HepG2 (cell line): Measurements from ENCODE around the gene WDR62. TPM values are rescaled to one million over a fixed set of nuclear protein-coding genes. Genes with fewer than 3 reads are reported as not detected.

Source experiments
- ATAC-seq: fragments of 200-7000 bp; cut with Tn5 transposase; 3 replicates; pipeline ENCODE4 v1.9.1; 2020; ENCODE audit warnings: mild to moderate bottlenecking, moderate library complexity
- BruUV-seq: library from RNA; stranded (reverse); fragments of 400-500 nt; replicated peaks from 2 replicates; lab custom pipeline; 2021; lab: Mats Ljungman, UMichigan
- CTCF ChIA-PET: fragments of 300-600 bp; formaldehyde crosslinking; extraction: SDS; loops from one replicate; lab custom pipeline; 2021; ENCODE audit warnings: low total read pairs, inconsistent platforms, low intra/inter-chr PET ratio; lab: Yijun Ruan, JAX
- POLR2A ChIA-PET: fragments of 350-600 bp; sonication (Branson Sonifier 250); formaldehyde crosslinking; loops from one replicate; lab custom pipeline; 2020; ENCODE audit warnings: antibody characterized with exemption, inconsistent platforms; lab: Yijun Ruan, JAX
- DNase-seq: peaks from one replicate; pipeline ENCODE4 v3.0.0-alpha.2; 2015; ENCODE audit warnings: low spot score
- FAIRE-seq: peaks from 3 replicates; lab custom pipeline; 2011; peaks lifted over from hg19 to GRCh38; lab: Jason Lieb, UNC
- H2AFZ ChIP-seq: one replicate; pipeline ENCODE4 v1.6.1; 2011; ENCODE audit warnings: low read length, inconsistent platforms
- H3K27ac ChIP-seq: fragments of 300-600 bp; 3 replicates; pipeline ENCODE4 v1.8.0; 2011; ENCODE audit warnings: mixed run types, mild to moderate bottlenecking, mixed read lengths, low read length, inconsistent platforms; ENCODE audit not compliant: insufficient read depth; ENCODE audit errors: extremely low read length
- H3K27me3 ChIP-seq, 2 experiments: fragments of 200-600 bp in 1 of 2; 2 replicates in 1 of 2; 3 replicates in 1 of 2; pipeline versions ENCODE4 v1.6.0 to v1.8.0; 2011; ENCODE audit warnings: low read length in 2 of 2, mild to moderate bottlenecking in 2 of 2, moderate library complexity in 2 of 2, inconsistent platforms in 1 of 2; ENCODE audit not compliant: insufficient read depth in 2 of 2, control insufficient read depth in 1 of 2
- H3K36me3 ChIP-seq, 2 experiments: fragments of 200-600 bp in 1 of 2; replicated peaks in 1 of 2; 2 replicates in 1 of 2; 3 replicates in 1 of 2; pipeline versions ENCODE4 v1.5.1 to v1.8.0; 2011; ENCODE audit warnings: low read length in 2 of 2, inconsistent platforms in 1 of 2; ENCODE audit not compliant: insufficient read depth in 2 of 2, control insufficient read depth in 1 of 2
- H3K4me1 ChIP-seq: 2 replicates; pipeline ENCODE4 v1.5.1; 2012; ENCODE audit warnings: low read length, inconsistent platforms; ENCODE audit not compliant: insufficient read depth
- H3K4me2 ChIP-seq: 2 replicates; pipeline ENCODE4 v1.6.0; 2011; ENCODE audit warnings: low read depth, low read length, inconsistent platforms
- H3K4me3 ChIP-seq, 3 experiments: fragments of 200-600 bp in 1 of 3; sonication (generic), shearing (Covaris generic) in 1 of 3; replicated peaks in 1 of 3; 2 replicates each; pipeline ENCODE4 v1.5.1; 2011 to 2016; ENCODE audit warnings: low read length in 3 of 3, inconsistent platforms in 2 of 3, low read depth in 2 of 3, mild to moderate bottlenecking in 2 of 3, control low read depth in 1 of 3, mixed read lengths in 1 of 3; ENCODE audit not compliant: insufficient read depth in 1 of 3
- H3K79me2 ChIP-seq: one replicate; pipeline ENCODE4 v1.6.1; 2011; ENCODE audit warnings: low read length, inconsistent platforms; ENCODE audit not compliant: insufficient read depth
- H3K9ac ChIP-seq: 2 replicates; pipeline ENCODE4 v1.6.0; 2011; ENCODE audit warnings: mild to moderate bottlenecking, low read depth, low read length, inconsistent platforms; ENCODE audit not compliant: insufficient read depth
- H3K9me3 ChIP-seq: 2 replicates; pipeline ENCODE4 v1.5.1; 2012; ENCODE audit warnings: mild to moderate bottlenecking, low read length
- H4K20me1 ChIP-seq: 2 replicates; pipeline ENCODE4 v1.6.0; 2011; ENCODE audit warnings: inconsistent platforms, mild to moderate bottlenecking, low read length, moderate library complexity; ENCODE audit not compliant: insufficient read depth
- ARID4A ChIP-seq: sonication (generic); formaldehyde crosslinking; IDR thresholded peaks from 2 replicates; pipeline ENCODE4 v1.5.0; 2020; ENCODE audit warnings: mild to moderate bottlenecking, missing genetic modification reagents, borderline replicate concordance
- CCDC6 ChIP-seq: sonication (generic); formaldehyde crosslinking; IDR thresholded peaks from 2 replicates; pipeline ENCODE4 v1.8.1; 2022; ENCODE audit warnings: mild to moderate bottlenecking, missing genetic modification reagents, moderate library complexity
- FOXA1 ChIP-seq, 2 experiments: fragments of 450-650 bp in 1 of 2; sonication (generic) in 1 of 2; formaldehyde crosslinking in 1 of 2; IDR thresholded peaks; 2 replicates each; pipeline versions ENCODE4 v1.4.0 to v1.6.1; 2016 to 2020; ENCODE audit warnings: missing genetic modification reagents in 1 of 2
- GATA4 ChIP-seq: sonication (generic); IDR thresholded peaks from 2 replicates; pipeline ENCODE4 v1.6.1; 2016; ENCODE audit warnings: antibody characterized with exemption, low read depth, borderline replicate concordance
- KLF9 ChIP-seq: IDR thresholded peaks from 2 replicates; pipeline ENCODE4 v1.6.1; 2016; ENCODE audit warnings: low read depth
- MAFG ChIP-seq: sonication (generic); formaldehyde crosslinking; IDR thresholded peaks from 2 replicates; pipeline ENCODE4 v1.5.1; 2020; ENCODE audit warnings: mild to moderate bottlenecking, missing genetic modification reagents
- RXRA ChIP-seq: sonication (generic); formaldehyde crosslinking; IDR thresholded peaks from 2 replicates; pipeline ENCODE4 v1.5.1; 2020; ENCODE audit warnings: missing genetic modification reagents
- TEF ChIP-seq: sonication (generic); formaldehyde crosslinking; IDR thresholded peaks from 2 replicates; pipeline ENCODE4 v1.5.0; 2020; ENCODE audit warnings: missing genetic modification reagents
- TOPORS ChIP-seq: sonication (generic); formaldehyde crosslinking; IDR thresholded peaks from 2 replicates; pipeline ENCODE4 v1.8.0; 2023; ENCODE audit warnings: mild to moderate bottlenecking, missing genetic modification reagents
- ZC3H4 ChIP-seq: sonication (generic); formaldehyde crosslinking; IDR thresholded peaks from 2 replicates; pipeline ENCODE4 v1.4.0; 2020; ENCODE audit warnings: missing genetic modification reagents, borderline replicate concordance
- ZKSCAN5 ChIP-seq: sonication (generic); formaldehyde crosslinking; IDR thresholded peaks from 2 replicates; pipeline ENCODE4 v1.5.1; 2020; ENCODE audit warnings: mild to moderate bottlenecking, missing genetic modification reagents
- ZNF207 ChIP-seq: fragments of 450-650 bp; IDR thresholded peaks from 2 replicates; pipeline ENCODE4 v1.6.1; 2016; ENCODE audit warnings: antibody characterized with exemption, borderline replicate concordance
- ZNF24 ChIP-seq: fragments of 450-650 bp; IDR thresholded peaks from 2 replicates; pipeline ENCODE4 v1.6.1; 2017; ENCODE audit warnings: antibody characterized with exemption, mild to moderate bottlenecking
- ZNF317 ChIP-seq: sonication (generic); formaldehyde crosslinking; IDR thresholded peaks from 2 replicates; pipeline ENCODE4 v1.5.0; 2020; ENCODE audit warnings: mild to moderate bottlenecking, missing genetic modification reagents
- ZNF703 ChIP-seq: sonication (generic); formaldehyde crosslinking; IDR thresholded peaks from 2 replicates; pipeline ENCODE4 v1.5.1; 2020; ENCODE audit warnings: missing genetic modification reagents, mild to moderate bottlenecking, moderate library complexity, borderline replicate concordance
- WGBS: methylation state at CpG from one replicate; pipeline ENCODE4 v1.1.6; 2017; ENCODE audit warnings: low lambda C conversion rate; 5-methylcytosine and 5-hydroxymethylcytosine counted together
- in situ Hi-C: cut with HindIII; loops from 2 replicates; pipeline ENCODE4 v1.10.0; 2017; ENCODE audit warnings: low pct_unique_long_range_greater_than_20kb; ENCODE audit not compliant: extremely low pct_ligation_motif_present
- intact Hi-C: fragments of 100-400 bp; cut with micrococcal nuclease; formaldehyde crosslinking; loops from one replicate; pipeline ENCODE4 v1.10.0; 2022; ENCODE audit not compliant: unreplicated experiment
- polyA plus RNA-seq, 8 experiments: library from polyadenylated mRNA; depleted of rRNA in 3 of 8; stranded (reverse) in 7 of 8; unstranded in 1 of 8; fragments of >200 nt; fragmentation: Illumina TruSeq in 4 of 8; extraction: Trizol in 4 of 8; gene quantifications; 2 replicates each; pipeline versions ENCODE4 v1.2.1 to v1.2.3, GENCODE V29; 2011 to 2016; ENCODE audit warnings: low read depth in 4 of 8, missing spikeins in 1 of 8, mixed read lengths in 1 of 8; ENCODE audit not compliant: insufficient read depth in 1 of 8
- total RNA-seq, 5 experiments: library from RNA; depleted of rRNA; stranded (reverse); fragments of >200 nt; fragmentation: Illumina TruSeq; extraction: Trizol; gene quantifications; 2 replicates each; pipeline ENCODE4 v1.2.3, GENCODE V29; 2016; ENCODE audit warnings: low read depth in 1 of 5
- TF ChIP-seq, protein P1 (sequence below): sonication (generic); formaldehyde crosslinking; IDR thresholded peaks from 2 replicates; pipeline ENCODE4 v1.4.0; 2020; ENCODE audit warnings: missing genetic modification reagents, mild to moderate bottlenecking, borderline replicate concordance

Gene WDR62
- total and polyA plus RNA-seq, 2 of the 13 experiments (the other 11 are each of a cell fraction or from before 2014, with no cell fraction given) = 5.8 to 12.5 TPM

GRCh38 chr19:36152019-36152351 is 97.3 kb downstream of the WDR62 start (continued):
- TF ChIP-seq, protein P1, sequence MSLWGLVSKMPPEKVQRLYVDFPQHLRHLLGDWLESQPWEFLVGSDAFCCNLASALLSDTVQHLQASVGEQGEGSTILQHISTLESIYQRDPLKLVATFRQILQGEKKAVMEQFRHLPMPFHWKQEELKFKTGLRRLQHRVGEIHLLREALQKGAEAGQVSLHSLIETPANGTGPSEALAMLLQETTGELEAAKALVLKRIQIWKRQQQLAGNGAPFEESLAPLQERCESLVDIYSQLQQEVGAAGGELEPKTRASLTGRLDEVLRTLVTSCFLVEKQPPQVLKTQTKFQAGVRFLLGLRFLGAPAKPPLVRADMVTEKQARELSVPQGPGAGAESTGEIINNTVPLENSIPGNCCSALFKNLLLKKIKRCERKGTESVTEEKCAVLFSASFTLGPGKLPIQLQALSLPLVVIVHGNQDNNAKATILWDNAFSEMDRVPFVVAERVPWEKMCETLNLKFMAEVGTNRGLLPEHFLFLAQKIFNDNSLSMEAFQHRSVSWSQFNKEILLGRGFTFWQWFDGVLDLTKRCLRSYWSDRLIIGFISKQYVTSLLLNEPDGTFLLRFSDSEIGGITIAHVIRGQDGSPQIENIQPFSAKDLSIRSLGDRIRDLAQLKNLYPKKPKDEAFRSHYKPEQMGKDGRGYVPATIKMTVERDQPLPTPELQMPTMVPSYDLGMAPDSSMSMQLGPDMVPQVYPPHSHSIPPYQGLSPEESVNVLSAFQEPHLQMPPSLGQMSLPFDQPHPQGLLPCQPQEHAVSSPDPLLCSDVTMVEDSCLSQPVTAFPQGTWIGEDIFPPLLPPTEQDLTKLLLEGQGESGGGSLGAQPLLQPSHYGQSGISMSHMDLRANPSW (CRISPR knock-in tag) = no peak

DNA sequence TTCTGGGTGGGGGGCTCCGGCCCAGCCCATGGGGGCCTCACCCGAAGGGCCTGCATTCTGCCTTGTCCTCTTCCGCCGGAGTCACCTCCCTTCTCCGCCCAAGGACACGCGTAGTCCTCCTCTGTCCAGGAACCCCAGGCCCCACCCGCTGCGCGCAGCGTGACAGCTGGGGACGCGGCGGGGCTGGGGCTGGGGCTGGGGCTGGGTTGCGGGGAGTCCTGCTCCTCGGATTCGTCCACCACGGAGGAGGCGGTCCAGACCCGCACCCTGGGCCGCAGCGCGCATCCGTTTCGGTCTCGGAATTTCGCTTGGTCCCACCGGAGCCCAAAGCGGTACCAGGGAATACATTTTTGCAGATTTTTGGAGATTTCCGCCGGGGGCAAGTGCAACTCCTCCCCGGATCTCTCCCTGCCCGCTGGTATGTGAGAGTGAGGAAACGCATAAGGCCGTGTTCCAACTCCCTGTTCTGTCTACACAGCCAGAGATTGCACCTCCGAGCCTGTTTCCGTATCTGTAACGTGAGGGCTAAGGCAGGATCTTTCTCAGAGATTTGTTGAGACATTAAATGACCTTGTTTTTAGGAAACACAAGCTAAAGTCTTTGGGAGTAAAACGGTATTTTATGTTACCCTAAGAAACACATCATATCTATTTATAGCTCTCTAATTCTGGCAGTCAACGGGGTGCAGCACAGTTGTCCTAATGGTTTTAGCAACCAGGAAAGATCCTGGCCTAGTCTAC is 97.8 kb downstream of the WDR62 start, which contains the start of gene COX7A1:
TSS of gene COX7A1 (minus strand) at position 96 of the 740 bp plus-strand sequence. CDS start at position 56, 40 bp downstream.
- Histone ChIP-seq H3K79me2 (no peaks in the 10 kb centered on the region), H2AFZ (no peak within 1 kb of the TSS), H3K27me3 (no peaks in the 10 kb centered on the region), H3K4me2 (no peak within 1 kb of the TSS), H3K9me3 (no peaks in the 10 kb centered on the region), H3K4me3 (no peak within 1 kb of the TSS), H3K27ac (no peak within 1 kb of the TSS), H3K9ac (no peak within 1 kb of the TSS), H4K20me1 (no peaks in the 10 kb centered on the region), H3K4me1 (no peaks in the 10 kb centered on the region), H3K36me3 (peaks cover 12 to 29% of the 10 kb centered on the region in 2 experiments; a peak in 4 of 5 replicates)
- ATAC-seq = no peak
- 98% methylated on average over 40 of the region's 40 CpGs for WGBS
- ChIA-PET POLR2A (interaction anchor here (2.1 kb wide), 1 partner anchor 24 kb away, joined by 5 read pairs; no protein-coding TSS in a partner anchor), CTCF (no interaction called here)
- BruUV-seq = no TSS peak
- no peak for DNase-seq
- intact Hi-C loops (no loop called here), in situ Hi-C loops (no loop called here)
- TF ChIP-seq ZNF703 (CRISPR knock-in tag) (no peak), ARID4A (CRISPR knock-in tag) (no peak), KLF9 (CRISPR knock-in tag) (no peak), TEF (CRISPR knock-in tag) (no peak), GATA4 (no peak), RXRA (CRISPR knock-in tag) (no peak), ZNF207 (no peak), FOXA1 (IDR thresholded peaks at IDR 0.05) (no peak), FOXA1 (CRISPR knock-in tag; IDR thresholded peaks at IDR 0.05) (no peak), TOPORS (CRISPR knock-in tag) (no peak), ZNF24 (no peak), CCDC6 (no peak), ZC3H4 (no peak), ZNF317 (CRISPR knock-in tag) (no peak), MAFG (CRISPR knock-in tag) (no peak), ZKSCAN5 (no peak)
- FAIRE-seq = no peak
